ENCODE results near the gene IMPA2.
"Not testable (repeated sequence)": the region's sequence is repeated elsewhere in the genome, so short reads cannot be mapped to it uniquely, and the experiment has no call there.

The IMPA2 gene

DNA sequence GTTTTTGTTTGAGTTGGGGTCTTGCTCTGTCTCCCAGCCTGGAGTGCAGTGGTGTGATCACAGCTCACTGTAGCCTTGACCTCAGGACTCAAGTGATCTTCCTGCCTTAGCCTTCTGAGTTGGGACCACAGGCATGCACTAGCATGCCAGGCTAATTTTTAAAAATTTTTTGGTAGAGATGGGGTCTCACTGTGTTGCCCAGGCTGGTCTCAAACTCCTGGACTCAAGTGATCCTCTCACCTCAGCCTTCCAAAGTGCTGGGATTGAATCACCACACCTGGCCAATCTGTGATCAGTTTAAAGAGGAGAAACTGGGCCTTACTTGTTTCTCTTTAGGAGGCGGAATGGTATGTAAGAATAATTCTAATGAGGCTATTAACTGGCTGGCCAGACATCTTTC is 49.9 kb downstream of the IMPA2 start:
- no peak for DNase-seq

DNA sequence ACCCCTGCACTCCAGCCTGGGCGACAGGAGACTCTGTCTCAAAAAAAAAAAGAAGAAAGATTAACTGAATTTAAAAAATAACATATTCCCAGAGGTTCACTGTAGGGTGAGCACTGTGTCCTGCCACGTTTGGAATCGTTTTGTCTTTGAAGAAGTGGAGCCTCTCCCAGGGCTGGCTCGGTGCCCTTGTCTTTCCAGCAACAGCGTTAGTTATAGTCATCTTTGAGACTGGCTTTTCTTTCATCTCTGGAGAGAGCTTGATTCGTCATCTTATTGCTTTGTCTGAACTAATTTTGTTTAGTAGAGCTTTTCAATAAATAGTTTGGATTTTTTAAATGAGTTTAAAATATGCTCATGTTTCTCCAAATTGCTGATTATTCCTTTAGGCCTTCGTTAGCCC is 50.5 kb downstream of the IMPA2 start:
- no peak for DNase-seq

DNA sequence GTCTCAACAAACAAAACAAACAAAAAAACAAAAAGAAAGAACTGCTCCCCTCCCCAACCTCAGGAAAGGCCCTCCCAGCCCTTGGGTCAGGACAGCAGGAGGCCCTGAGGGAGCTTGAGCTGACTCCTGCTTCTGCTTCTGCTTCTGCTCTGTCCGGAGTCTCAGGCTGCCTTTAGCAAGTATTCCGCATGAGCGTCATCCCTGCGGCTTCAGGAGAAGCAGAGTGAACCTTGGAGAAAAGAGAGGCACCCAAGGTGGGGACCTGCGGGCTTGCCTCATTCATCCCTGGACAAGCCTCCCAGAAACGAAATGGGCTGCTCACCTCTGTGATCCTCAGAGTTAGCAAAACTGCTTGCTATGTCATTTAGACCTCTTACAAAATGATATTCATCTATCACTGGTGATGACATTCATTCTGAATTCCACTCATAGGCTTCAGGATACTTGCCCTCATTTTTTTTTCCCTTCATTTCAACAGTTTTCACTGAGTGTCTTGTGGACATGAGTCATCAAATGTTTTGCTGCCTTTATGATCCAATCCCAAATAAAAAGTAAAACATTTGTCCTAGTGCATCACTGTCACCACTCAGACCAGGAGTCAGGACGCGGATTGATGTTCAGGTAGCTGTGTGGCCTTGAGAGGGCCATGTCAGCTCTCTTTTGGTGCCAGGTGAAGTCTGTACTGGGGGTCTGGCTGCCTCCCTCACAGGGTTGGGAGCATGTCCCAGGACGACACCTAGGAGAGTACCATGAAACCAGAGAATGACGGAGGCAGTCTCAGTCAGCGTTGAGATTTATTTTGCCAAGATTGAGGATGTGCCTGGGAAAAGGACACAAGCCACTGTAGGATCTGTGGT is 51.7 kb downstream of the IMPA2 start:
- no peak for DNase-seq

DNA sequence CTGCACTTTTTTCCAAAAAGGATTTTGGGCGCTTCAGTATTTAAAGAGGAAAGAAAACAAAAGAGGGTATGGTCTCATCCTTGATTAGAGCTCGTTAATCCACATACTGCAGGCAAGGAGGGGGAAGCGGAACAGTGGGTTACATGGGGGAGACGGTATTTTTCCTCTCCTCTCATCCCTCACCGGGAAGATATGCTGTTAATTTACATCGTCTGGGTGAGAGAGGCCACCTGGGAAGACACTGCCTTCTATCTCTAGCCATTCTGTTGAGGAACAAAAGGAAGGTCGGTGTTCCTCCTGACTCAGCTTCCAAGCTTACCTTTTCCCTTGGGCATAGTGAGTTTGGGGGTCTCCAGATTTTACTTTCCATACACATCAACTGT is 52.3 kb downstream of the IMPA2 start:
- no peak for DNase-seq

DNA sequence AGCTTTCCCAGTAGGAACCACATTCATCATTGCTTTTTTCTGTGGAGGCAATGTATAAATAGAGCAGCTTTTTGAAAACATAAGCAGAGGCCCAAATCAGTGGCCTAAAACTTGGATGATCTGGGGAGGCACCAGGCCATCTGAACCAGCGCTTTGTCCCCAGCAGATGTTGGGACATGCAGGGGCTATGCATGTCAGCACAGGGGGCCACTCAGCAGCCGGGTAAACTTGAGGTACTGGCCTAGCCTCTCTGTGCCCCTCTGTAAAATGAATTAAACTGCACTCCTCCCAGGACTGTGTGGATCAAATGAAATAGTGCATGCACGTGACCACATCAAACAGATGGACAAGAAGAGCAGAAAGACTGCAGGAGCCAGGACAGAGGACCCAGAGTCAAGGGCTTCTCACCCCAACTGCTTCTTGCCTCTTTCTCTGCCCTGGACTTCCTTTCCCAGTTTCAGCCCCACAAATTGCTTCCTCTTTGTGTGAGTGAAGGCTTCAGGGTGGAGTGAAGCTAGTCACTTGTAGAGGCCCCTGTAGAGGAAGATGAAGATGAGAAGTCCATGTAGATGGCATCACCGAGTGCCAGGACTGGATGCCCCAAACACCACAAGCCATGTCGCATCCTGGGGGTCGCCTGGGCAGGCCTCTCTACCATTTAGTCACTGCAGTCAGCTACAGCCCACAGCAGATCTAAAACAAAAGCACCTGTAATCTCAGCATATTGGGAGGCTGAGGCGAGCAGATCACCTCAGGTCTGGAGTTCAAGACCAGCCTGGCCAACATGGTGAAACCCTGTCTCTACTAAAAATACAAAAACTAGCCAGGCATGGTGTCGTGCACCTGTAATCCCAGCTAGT is 53.2 kb downstream of the IMPA2 start:
- no peak for DNase-seq

DNA sequence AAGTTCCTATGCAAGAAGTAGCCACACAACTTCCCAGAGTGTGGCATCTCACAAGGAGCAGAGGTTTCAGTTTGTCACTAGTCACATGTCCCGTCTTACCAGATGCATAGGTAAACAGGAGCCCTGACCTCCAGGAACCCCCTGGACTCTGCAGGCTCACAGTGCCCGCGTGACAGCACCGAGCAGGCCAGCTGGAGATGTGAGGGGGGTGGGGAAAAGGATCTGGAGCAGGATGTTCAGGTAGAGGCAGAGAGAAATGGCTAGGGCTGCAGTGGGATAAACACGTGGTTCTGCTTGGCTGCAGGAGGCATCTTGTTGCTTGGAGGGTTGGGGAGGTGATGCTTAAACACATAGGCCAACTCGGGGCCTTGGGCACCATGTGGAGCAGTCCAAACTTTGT is 54.2 kb downstream of the IMPA2 start:
- no peak for DNase-seq

DNA sequence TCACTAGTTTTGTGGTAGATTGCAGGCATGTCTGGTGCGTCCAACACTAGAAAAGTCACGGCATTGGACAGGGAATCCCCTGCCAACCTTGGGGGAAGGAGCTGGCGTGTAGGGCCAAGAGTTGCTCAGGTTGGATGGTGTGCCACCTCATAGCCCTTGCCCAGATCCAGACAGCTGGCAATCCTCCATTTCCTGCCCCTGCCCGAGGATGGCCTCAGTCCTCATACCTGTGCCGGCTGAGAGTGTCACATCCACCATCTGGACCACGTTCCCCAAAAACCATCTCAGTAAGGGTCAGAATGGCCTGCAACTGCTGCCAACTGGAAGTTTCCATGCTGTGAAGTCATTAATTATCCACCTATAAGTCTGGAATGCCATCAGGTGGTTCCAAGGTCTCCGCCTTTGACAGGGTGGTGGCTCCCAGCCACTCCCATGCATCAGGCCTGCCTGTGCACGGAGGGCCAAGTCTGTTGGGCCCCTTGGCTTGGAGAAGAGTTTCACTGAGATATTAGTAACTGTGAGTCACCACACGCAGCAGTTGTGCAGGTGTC is 55.0 kb downstream of the IMPA2 start:
- DNase-seq: no peak

DNA sequence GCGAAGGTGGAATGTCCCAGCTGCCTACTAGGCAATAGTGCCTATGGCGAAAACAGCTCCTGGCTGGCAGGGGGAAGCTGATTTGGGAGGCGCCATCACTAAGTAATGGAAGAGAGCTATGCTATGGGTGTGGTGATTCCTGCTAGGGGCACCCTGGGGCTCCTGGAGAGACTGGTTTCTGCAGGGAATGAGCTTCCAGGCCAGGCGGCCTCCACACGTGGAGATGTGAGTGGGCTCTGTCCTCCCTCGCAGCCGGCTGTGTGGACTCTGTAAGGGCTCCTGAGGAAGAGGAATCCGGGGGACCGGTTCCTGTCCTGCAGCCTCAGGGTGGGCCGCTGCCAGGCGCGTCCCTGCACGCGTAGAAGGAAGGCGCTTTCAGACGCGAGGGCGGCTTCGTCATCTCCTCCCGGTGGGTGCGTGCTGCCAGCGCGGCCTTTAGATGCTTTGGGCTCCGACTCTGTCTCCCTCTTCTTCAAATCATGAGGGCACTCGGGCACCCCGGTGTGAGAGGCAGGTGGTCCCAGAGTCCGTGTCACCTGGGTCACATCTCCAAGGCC is 56.9 kb downstream of the IMPA2 start:
- no peak for DNase-seq

DNA sequence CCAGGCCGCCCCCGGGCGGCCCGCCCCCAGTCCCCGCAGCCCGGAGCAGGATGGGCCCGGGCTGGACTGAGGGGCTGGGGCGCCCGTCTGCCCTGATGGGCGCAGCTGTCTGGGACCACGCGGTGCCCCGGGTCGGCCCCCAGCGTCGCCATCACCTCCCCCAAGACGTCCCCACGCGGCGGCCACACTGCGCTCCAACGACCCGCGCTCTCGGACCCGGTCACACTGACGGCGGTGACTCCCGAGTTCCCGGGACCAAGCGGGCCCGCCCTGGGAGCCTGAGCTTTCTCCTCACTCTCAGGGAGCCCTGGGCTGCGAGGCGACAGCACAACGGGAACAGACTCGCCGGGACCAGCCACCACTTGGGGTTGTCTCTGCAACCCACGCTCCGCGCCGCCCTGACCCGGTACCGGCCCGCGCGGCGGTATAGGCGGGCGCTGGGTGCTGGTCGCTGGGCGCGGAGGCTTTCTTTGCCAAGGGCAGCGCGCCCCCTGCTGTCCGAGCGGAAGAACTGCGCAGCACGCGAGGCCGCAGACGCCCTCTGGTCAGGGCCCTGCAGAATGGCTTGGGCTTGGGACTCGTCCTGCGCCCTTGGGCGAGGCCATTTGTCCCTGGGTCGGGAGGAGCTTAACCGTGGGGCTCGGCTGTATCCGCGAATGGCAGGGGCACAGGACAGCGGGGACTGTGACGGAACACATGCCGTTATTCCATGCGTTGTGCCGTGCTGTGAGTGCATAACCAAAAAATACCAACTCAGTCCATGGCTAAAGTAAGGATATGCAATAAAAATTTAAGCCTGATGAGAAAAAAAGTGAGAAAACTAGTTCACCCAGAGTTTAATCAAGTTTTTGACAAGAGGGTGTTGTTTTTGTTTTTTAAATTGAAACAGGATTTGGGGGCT is 57.6 kb downstream of the IMPA2 start:
- peak; percentile 59 for DNase-seq

DNA sequence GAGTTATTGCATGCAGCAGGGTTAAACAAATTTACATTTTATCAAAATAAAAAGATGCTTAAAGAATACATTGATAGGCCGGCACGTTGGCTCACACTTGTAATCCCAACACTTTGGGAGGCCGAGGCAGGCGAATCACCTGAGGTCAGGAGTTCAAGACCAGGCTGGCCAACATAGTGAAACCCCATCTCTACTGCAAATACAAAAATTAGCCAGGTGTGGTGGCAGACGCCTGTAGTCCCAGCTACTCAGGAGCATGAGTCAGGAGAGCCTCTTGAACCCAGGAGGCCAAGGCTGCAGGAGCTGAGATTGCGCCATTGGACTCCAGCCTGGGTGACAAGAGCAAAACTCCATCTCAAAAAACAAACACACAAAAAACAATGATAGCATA is 58.2 kb downstream of the IMPA2 start:
- DNase-seq: not testable (repeated sequence)

DNA sequence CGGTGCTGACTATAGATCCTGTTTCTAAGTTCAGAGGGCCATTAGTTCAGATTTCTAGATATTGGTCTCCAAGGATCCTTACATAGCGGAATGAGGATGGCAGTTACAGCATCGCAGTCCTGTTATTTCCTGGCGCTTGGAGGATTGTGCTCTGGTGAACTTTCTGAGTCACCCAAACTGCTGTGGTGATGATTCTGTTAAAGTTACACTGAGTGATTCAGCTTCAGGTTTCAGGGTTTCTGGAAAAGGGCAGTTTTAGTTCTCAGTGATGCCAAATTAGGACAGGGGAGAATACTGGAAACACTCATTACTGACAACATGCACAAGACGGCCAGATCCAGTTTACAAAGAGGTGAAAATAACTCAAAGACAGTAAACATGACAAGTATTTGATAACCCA is 60.3 kb downstream of the IMPA2 start:
- DNase-seq: no peak

DNA sequence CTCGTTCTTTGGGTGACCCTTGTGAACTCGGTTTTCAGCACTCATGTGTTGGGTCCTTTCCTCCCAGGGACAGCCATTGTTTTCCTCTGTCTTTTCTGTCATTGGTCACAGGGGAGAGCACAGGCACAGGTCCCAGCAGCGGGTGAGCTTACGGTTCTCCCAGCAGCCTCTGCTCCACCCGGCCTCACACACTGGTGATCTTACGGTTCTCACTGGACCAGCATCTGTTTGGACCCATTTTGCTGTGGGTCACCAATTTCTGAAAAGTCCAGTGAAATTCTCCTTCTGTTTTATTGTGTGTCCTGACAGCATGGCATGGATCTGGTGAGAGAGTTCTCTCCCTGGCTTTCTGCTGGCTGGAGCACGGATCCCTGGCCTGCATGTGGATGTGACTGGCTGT is 62.5 kb downstream of the IMPA2 start:
- no peak for DNase-seq

DNA sequence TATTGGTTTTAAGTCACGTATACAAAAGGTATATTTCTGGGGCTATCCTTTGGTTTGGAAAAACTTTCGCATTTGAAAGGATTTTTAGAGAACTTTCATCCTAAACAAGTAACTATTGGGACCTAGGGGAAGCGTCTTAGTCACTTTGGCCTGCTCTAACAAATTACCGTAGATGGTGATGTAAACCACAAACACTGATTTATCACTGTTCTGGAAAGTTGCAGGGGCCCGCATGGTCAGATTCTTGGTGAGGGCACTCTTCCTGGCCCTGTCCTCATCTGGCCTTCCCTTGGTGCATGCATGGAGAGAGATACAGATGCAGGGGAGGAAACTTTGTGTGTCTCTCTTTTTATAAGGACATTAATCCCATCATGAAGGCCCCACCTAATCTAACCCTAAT is 63.3 kb downstream of the IMPA2 start:
- no peak for DNase-seq

DNA sequence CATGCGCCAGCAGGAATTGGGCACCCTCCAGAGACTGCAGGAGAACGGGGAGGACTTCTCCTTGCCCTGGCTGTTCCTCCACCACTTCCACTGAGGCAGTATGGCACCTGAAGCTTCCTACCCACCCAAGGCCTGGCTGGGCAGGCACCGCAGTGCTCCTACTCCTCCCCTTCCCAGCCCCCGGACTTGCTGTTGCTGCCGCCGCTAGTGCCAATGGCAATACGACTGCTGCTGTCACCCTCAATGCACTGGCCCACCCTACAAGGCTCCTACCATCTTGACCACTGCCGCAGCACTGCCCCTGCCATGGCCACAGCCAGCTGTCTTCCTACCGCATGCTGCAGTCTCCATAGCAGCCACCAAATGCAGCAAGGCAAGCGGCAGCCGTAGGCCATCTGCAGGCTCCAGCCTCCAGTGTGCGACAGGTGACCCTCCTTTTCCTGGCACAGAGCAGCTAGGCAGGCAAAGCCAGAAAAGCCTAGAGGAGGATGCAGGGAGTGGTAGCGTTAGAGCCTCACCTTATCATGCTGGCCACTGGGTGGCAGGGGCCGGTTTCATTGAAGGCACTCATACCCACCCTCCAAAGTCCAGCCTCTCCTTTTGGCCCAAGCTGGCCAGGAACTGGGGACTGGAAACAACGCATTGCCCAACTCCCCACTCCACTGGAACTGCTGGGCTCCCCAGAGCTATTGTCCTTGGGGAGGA is 64.9 kb downstream of the IMPA2 start:
- no peak for DNase-seq

DNA sequence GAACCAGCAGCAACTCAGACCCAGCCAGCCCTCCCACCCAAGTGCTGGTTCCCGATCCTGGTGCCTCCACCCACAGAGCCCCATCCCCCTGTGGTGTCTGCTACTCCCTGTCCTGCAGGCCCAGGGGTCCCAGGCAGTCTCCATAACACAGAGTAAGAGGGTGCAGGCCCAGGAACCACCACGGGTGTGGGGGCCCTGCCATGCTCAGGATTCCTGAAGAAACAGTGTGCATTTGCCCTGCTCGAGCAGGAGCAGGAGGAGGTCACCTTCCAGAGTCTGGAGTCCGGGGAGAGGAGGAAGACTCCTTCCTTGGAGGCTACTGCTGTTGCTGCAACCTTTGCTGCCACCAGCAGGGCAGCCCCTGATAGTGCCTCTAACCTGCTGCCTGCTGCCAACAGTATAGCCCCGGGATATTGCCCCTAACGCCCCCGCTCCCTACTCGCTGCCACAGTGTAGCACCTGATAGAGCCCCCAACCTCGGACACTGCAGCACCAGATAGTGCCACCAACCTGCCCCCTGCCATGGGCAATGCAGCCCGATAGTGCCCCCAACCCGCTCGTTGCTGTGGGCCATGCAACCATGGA is 65.5 kb downstream of the IMPA2 start:
- DNase-seq: no peak

DNA sequence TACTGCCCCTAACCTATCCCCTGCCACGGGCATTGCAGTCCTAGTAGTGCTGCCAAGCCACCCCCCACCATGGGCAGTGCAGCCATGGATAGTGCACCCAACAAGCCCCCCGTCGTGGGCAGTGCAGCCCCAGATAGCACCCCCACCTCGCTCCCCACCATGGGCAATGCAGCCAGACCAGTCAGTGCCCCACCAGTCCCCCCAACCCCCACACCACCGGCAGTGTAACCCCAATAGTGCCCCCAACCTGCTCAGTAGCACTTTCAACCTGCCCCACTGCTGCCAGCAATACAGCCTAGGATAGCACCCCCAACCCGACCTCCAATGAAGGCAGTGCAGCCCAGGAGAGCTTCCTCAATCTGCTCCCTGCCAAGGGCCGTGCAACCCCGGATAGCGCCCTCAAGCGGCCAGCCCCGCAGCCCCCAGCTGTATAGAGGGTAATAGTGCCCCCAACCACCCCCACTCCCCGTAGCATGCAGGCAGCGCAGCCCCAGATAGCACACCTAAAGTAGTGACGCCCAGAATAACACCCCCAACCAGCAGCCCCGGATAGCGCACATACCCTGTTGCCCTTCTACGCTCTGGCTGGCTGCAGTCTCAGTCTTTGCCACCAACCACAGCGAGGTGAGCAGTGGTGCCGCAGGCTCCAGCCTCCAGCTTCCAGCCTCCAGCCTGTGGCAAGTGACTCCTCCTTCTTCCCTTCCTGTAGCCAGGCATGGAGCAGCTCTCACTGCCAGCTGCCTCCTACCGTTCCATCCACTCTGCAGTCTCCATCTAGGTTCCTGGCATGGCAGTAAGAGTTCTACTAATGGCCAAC is 66.9 kb downstream of the IMPA2 start:
- no peak for DNase-seq

DNA sequence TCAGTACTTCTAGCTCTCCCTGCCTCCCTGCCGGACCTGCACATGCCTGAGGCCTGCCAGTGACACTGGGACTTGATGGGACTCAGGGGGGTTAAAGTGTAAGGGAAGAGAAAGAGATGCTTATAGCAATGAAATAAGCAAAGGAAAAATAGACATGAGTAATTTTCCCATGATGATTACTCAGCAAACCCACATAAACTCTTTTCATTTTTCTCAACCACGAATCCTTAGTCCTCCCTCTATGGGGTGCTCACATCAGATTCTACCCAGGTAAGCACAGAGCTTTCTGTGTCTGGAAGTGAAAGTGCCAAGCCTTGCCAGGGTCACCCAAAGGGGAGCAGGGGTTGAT is 67.5 kb downstream of the IMPA2 start:
- DNase-seq: no peak

DNA sequence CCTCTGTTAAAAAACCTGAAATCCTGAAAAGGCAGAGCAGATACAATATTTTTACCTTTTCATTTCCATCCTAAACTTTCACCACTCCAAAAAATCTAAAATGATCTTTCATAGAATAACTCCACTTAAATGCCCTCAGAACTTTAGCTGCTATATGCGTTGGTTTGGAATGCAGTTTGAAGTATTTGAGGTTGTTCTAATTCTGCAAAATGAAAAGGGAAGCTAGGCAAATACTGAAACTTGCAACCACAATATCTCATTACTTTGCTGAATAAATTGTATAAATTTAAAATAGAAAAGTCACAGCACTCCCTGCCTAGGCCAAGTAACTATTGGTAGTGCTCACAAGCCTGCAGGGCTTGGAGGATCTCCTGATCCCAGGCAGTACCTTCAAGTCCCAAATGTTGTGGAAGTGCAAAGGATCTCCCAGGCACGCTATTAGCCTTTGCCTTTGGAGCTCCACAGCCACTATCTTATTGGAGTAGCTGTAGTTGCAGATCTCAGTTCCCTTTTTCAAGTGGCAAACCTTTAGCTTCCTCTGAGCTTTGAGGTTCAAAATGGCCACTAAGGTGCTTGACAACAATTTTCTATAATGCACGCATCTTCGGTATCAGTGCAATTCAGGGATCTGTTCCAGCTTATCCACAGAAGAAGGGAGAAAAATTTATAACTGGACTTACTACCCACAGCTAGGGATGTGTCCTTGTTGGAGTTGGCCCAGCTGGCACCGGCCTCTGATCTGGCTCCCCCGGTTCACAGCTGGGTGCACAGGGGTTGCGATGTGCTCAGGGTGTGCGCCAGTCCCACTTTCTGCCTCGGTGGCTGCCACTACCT is 68.9 kb downstream of the IMPA2 start:
- no peak for DNase-seq

DNA sequence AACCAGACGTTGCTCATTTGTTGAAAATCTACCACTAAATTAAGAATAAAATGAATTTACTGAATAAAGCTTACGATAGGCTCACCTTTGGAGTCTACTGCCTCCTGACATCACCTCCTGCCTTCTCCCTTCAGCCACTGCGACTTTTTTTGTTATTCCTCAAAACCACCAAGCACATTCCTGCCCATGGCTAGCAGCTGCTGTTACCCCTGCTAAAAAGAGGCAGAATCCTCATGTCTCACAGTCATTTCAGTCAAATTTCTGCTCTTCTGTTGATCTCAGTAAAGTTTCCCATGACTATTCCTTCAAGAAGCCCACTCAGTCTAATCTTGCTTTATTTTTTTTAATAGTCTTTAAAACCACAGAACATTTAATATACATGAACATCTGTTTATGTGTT is 71.6 kb downstream of the IMPA2 start:
- no peak for DNase-seq

DNA sequence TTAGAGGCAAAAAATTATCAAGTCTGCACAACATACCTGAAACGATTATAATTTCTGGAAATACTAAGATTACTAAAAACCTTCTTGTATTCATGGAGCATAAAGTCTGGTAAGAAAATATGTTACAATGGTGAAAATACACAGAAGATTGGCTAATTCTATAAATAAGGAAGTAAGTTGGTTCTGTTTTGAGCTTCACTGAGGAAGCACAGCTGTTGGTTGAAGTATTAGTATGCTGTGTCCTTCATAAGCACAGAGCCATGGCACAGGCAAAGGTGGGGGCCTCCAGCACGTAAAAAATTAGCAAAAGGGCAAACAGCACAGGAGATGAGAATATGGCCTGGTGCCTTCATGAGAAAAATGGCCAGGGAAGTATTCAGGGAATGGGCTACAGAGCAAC is 72.0 kb downstream of the IMPA2 start:
- DNase-seq: no peak

Data from NCI-H2171 treated with DMSO at 0.1 percent for 48 hours (cell line).